ENCODE data around the gene RAD54L.

DNA sequence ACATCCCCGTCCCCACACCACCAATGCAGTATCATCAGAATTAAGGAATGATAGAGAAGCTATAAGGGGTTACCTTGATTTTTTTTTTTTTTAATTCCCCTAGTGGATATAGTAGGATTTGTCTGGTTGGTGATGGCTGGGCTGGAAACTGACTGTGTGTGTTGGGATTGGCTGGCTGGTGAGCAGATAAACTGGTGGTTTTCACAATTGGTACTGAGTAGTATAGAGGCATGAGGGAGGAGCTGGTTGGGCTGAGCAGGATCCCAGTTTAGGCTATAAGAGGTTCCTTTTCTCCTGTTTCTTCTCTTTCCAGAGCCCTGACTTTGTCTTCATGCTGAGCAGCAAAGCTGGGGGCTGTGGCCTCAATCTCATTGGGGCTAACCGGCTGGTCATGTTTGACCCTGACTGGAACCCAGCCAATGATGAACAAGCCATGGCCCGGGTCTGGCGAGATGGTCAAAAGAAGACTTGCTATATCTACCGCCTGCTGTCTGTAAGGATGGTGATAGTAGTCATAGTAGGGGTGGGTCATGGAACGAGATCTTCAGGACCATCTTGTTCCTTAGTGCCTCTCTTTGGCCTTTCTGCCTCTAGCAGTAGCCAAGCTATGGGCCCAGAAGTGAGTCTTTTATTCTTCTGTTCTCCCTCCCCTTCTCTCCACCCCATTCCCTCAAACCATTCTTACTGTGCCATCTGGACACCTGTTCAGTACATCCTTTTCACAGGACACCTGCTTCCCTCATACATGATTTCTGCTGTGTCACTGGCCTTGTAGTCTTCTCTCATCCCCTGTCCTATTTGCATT, 26.9 kb downstream of the RAD54L start:
- TF ChIP-seq CTCF (IDR thresholded peaks at IDR 0.05) (no peak), EP300 (IDR thresholded peaks at IDR 0.05) (no peak), POLR2A (IDR thresholded peaks at IDR 0.05) (no peak)
